GM23338 (cell line): ENCODE results near the gene GJA3.

Experiments used
- CREB1 ChIP-seq: fragments of 250-450 bp; sonication (Bioruptor Pico); IDR thresholded peaks from 2 replicates; pipeline ENCODE4 v1.5.0; 2020; ENCODE audit warnings: low read depth, mild to moderate bottlenecking, moderate library complexity
- CTCF ChIP-seq, 2 experiments: fragments of 200-600 bp in 1 of 2; sonication (generic) in 1 of 2; conservative IDR thresholded peaks; 2 replicates each; pipeline versions ENCODE4 v1.5.1 to v1.6.1; 2016 to 2017; ENCODE audit warnings: antibody characterized with exemption in 2 of 2, low read depth in 2 of 2, mild to moderate bottlenecking in 2 of 2, moderate library complexity in 1 of 2
- ETS1 ChIP-seq: IDR thresholded peaks from 2 replicates; pipeline ENCODE4 v1.6.1; 2016; ENCODE audit warnings: antibody characterized with exemption
- EZH2 ChIP-seq: fragments of 200-600 bp; sonication (generic); IDR thresholded peaks from one replicate; pipeline ENCODE4 v1.8.0; 2017; ENCODE audit warnings: antibody characterized with exemption, mild to moderate bottlenecking, low read depth; ENCODE audit not compliant: unreplicated experiment
- EZH2phosphoT487 ChIP-seq: fragments of 200-600 bp; sonication (generic); IDR thresholded peaks from one replicate; pipeline ENCODE4 v1.8.1; 2018; ENCODE audit warnings: antibody characterized with exemption; ENCODE audit not compliant: unreplicated experiment
- JUNB ChIP-seq: IDR thresholded peaks from one replicate; pipeline ENCODE4 v1.6.1; 2016; ENCODE audit warnings: antibody characterized with exemption; ENCODE audit not compliant: unreplicated experiment
- POLR2AphosphoS5 ChIP-seq: IDR thresholded peaks from 2 replicates; pipeline ENCODE4 v1.6.1; 2016; ENCODE audit warnings: antibody characterized with exemption, low read depth
- REST ChIP-seq: IDR thresholded peaks from one replicate; pipeline ENCODE4 v1.6.1; 2018; ENCODE audit warnings: antibody characterized with exemption; ENCODE audit not compliant: unreplicated experiment
- STAT1 ChIP-seq: IDR thresholded peaks from one replicate; pipeline ENCODE4 v1.6.1; 2016; ENCODE audit warnings: antibody characterized with exemption; ENCODE audit not compliant: unreplicated experiment
- ZNF114 ChIP-seq: fragments of 250-450 bp; sonication (Bioruptor Pico); IDR thresholded peaks from 2 replicates; pipeline ENCODE4 v1.5.0; 2020; ENCODE audit warnings: mild to moderate bottlenecking, moderate library complexity
- ZNF331 ChIP-seq: fragments of 250-450 bp; sonication (Bioruptor Pico); IDR thresholded peaks from 2 replicates; pipeline ENCODE4 v1.5.0; 2020; ENCODE audit warnings: low read depth, mild to moderate bottlenecking, moderate library complexity
- ZNF462 ChIP-seq: fragments of 250-450 bp; sonication (Bioruptor Pico); IDR thresholded peaks from 2 replicates; pipeline ENCODE4 v1.5.0; 2020; ENCODE audit warnings: mild to moderate bottlenecking, moderate library complexity

- TF ChIP-seq POLR2AphosphoS5 (no peak), CTCF (conservative IDR thresholded peaks at IDR 0.05; ENCODE audit: low read depth in 2 of 2) (no peak), ETS1 (no peak), STAT1 (no peak), CREB1 (no peak), EZH2 (no peak), ZNF331 (CRISPR knock-in tag) (no peak), ZNF462 (CRISPR knock-in tag) (no peak), JUNB (no peak), EZH2phosphoT487 (no peak), REST (no peak), ZNF114 (CRISPR knock-in tag) (no peak)
Measured at GRCh38 chr13:20109037-20109436, 51.8 kb downstream of the GJA3 start.
